Activated CD4-positive, CD25-positive, alpha-beta regulatory T cell treated with anti-CD3 and anti-CD28 coated beads, Interleukin-2, amount 50 U/mL, for 24 hours (primary cell): ENCODE data around the gene NLRC5.

Experiments used
- ATAC-seq, 2 donors: fragments of 150-1000 bp; cut with Tn5 transposase; one replicate each; pipeline ENCODE4 v1.10.0; 2021; ENCODE audit warnings: mild to moderate bottlenecking in 1 of 2, moderate library complexity in 1 of 2

NLRC5 gene

GRCh38 chr16:57131351-57131970 is 142.1 kb downstream of the NLRC5 start:
- ATAC-seq = no peak

- ATAC-seq = no peak
Observed at GRCh38 chr16:57132470-57132869, 143.1 kb downstream of the NLRC5 start.

DNA sequence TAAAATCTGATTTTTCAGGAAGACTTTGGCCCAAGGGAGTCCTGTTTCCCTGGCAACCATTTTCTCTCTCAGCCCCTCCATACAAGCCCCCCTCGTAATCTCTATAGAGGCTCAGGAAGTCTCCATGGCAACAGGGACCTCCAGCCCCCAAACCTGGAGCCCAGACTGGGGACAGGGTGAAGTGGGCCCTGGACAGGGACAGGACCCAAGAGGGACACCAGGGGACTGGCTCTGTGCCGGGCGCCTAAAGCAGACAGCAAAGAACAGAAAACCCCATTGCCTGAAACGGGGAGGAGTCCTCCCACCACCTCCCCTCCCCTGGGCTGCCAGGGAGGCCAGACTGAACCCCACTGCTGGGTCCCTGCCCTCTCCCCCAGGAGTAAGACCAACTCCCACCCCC is 143.7 kb downstream of the NLRC5 start:
- ATAC-seq = no peak
